ENCODE measurements around the gene ADAMTSL2.

DNA sequence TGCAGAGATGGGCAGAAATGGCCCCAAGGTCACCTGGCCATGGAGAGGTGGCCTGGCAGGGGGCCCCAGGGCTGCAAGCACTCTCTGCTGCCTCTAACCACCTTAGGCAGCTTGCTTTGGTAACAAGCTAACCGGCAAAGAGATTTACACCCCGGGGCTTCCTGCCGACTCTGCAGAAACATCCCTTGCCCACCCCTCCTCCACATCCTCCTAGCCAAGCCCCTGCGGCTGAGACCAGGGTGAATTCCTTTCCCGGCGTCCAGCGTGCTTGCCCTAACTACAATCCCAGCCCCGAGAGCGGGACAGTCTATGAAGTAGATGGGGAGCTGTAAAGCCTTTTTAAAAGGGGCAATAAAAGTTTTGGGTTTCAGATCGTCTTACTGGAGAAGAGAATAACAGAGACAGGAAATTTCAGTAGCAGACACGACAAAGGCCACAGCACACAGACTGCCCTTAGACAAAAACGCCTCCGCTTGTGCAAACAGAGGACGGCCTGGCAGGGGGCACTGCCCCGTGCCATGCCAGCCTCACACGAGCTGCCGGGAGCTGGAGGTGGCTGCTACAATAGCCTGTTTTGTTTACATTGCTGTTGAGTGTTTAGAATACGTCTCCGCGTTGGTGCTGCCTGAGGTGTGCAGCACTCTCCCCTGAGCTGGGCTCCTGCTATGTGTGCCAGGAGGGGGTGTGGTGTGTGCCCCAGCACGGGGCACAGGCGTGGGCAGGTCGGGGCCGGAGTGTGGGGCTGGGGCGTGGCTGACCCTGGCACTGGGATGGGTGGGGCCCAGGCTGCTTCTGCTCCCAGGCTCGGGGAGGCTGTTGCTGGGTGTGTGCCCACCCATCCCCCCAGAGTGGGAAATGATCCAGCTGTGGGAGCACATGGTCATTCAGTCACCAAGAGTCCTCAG, 25.1 kb upstream of the ADAMTSL2 start:
- TF ChIP-seq, protein P1, sequence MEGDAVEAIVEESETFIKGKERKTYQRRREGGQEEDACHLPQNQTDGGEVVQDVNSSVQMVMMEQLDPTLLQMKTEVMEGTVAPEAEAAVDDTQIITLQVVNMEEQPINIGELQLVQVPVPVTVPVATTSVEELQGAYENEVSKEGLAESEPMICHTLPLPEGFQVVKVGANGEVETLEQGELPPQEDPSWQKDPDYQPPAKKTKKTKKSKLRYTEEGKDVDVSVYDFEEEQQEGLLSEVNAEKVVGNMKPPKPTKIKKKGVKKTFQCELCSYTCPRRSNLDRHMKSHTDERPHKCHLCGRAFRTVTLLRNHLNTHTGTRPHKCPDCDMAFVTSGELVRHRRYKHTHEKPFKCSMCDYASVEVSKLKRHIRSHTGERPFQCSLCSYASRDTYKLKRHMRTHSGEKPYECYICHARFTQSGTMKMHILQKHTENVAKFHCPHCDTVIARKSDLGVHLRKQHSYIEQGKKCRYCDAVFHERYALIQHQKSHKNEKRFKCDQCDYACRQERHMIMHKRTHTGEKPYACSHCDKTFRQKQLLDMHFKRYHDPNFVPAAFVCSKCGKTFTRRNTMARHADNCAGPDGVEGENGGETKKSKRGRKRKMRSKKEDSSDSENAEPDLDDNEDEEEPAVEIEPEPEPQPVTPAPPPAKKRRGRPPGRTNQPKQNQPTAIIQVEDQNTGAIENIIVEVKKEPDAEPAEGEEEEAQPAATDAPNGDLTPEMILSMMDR (IDR thresholded peaks at IDR 0.05; ENCODE audit: low read depth, low read length) = no peak
- no peak for TF ChIP-seq EZH2phosphoT487 (IDR thresholded peaks at IDR 0.05; ENCODE audit: low read depth)
